Measurements from ENCODE around the gene ARHGAP35.
"Not testable (repeated sequence)": the region's sequence is repeated elsewhere in the genome, so short reads cannot be mapped to it uniquely, and the experiment has no call there.

ARHGAP35 gene

GRCh38 chr19:46844067-46844489, 16.7 kb upstream of the ARHGAP35 start:
- DNase-seq (ENCODE audit: low spot score) = no peak

- DNase-seq (ENCODE audit: low spot score) = no peak
Observed at GRCh38 chr19:46845959-46846459, 14.8 kb upstream of the ARHGAP35 start.

- DNase-seq (ENCODE audit: low spot score) = no peak
Observed at GRCh38 chr19:46847528-46847927, 13.3 kb upstream of the ARHGAP35 start.

GRCh38 chr19:46848389-46848788, 12.4 kb upstream of the ARHGAP35 start:
- DNase-seq (ENCODE audit: low spot score) = no peak

- no peak for DNase-seq (ENCODE audit: low spot score)
Observed at GRCh38 chr19:46849610-46850009, 11.2 kb upstream of the ARHGAP35 start.

- DNase-seq (ENCODE audit: low spot score) = peak; percentile 93
Observed at GRCh38 chr19:46850228-46851203, 10.3 kb upstream of the ARHGAP35 start, which contains the start of gene AP2S1. Gene AP2S1, minus strand, starts transcription at chr19:46850846. Its CDS starts 80 bp downstream, at chr19:46850766.

- no peak for DNase-seq (ENCODE audit: low spot score)
Observed at GRCh38 chr19:46852830-46853229, 8.0 kb upstream of the ARHGAP35 start.

- DNase-seq (ENCODE audit: low spot score) = not testable (repeated sequence)
Observed at GRCh38 chr19:46854698-46855097, 6.1 kb upstream of the ARHGAP35 start.

- peak; percentile 94 for DNase-seq (ENCODE audit: low spot score)
Observed at GRCh38 chr19:46856062-46857022, 4.5 kb upstream of the ARHGAP35 start.

GRCh38 chr19:46859637-46860124, 1.1 kb upstream of the ARHGAP35 start:
- DNase-seq (ENCODE audit: low spot score) = no peak

- DNase-seq (ENCODE audit: low spot score) = peak; percentile 93
Observed at GRCh38 chr19:46860125-46860845, 512 bp upstream of the ARHGAP35 start.

- no peak for DNase-seq (ENCODE audit: low spot score)
Observed at GRCh38 chr19:46861691-46862502, 1.1 kb downstream of the ARHGAP35 start.

- DNase-seq (ENCODE audit: low spot score) = no peak
Observed at GRCh38 chr19:46862503-46862834, 1.7 kb downstream of the ARHGAP35 start.

- DNase-seq (ENCODE audit: low spot score) = no peak
Observed at GRCh38 chr19:46862974-46863632, 2.3 kb downstream of the ARHGAP35 start.

GRCh38 chr19:46863818-46864629, 3.2 kb downstream of the ARHGAP35 start:
- peak; percentile 68 for DNase-seq (ENCODE audit: low spot score)

- DNase-seq (ENCODE audit: low spot score) = no peak
Observed at GRCh38 chr19:46866407-46867136, 5.8 kb downstream of the ARHGAP35 start.

- DNase-seq (ENCODE audit: low spot score) = no peak
Observed at GRCh38 chr19:46867170-46867569, 6.4 kb downstream of the ARHGAP35 start.

GRCh38 chr19:46868025-46868802, 7.4 kb downstream of the ARHGAP35 start:
- no peak for DNase-seq (ENCODE audit: low spot score)

Measured in AG20443 (cell line).